NCI-H1436 (cell line): ENCODE results near the gene CREG2.

Experiments
- DNase-seq: peaks from one replicate; lab custom pipeline; 2025; lab: John Stamatoyannopoulos, UW

CREG2 gene

DNA sequence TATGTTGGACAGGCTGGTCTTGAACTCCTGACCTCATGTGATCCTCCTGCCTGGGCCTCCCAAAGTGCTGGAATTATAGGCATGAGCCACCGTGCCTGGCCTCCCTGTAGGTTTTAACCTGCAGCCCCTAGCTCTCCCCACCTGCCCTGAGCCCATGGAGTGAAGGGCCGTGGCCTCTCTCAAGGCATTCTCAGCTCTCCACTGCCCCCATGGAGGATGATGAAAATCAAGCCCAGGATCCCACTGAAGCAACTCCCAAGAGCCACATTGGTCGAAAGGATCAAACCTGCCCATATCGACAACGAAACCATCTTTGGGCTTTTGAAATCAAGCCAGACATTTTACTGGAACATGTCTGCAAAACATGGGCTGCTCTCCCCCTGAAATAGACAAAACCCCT is 22.4 kb upstream of the CREG2 start:
- DNase-seq = no peak

- no peak for DNase-seq
Measured at GRCh38 chr2:101408925-101409324, 21.6 kb upstream of the CREG2 start.

DNA sequence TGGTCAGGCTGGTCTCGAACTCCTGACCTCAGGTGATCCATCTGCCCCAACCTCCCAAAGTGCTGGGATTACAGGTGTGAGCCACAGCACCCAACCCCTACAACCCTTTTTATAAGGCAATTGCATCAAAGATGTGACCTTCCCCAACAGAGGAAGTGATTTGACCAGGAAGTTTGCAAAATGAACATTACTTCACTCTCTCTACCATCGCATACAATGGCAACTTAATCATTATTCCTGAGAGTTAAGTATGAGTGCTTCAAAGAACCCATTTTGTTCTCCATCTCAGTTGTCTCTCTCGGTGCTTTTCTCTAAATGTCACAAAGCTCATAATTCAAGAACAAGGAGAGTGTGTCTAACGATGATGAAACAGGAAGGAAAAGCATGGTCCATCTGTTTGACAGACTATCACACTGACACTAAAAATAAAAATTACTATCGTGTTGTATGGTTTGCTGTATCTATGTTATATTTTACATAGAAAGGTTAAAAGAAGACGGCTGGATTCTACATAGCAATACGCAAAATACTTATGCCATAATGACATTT is 18.1 kb upstream of the CREG2 start:
- DNase-seq = no peak

DNA sequence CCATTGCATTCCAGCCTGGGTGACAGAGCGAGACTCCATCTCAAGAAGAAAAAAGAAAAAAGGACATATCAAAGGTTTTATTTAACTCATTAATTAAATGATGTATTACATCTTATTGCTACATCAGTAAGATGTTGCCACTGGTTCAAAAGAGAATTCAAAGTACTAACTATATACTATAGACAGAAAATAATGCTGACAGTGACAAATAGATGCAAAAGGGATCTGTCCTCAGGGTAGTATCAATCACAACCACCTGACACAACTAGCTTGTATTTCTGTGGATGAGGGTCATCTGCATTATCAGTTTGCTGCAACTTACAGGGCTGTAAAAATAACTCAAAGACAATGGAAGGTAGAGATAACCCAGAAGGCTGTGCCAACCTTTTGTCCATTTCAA is 16.4 kb upstream of the CREG2 start:
- no peak for DNase-seq

GRCh38 chr2:101402630-101403029 is 15.3 kb upstream of the CREG2 start:
- no peak for DNase-seq

DNA sequence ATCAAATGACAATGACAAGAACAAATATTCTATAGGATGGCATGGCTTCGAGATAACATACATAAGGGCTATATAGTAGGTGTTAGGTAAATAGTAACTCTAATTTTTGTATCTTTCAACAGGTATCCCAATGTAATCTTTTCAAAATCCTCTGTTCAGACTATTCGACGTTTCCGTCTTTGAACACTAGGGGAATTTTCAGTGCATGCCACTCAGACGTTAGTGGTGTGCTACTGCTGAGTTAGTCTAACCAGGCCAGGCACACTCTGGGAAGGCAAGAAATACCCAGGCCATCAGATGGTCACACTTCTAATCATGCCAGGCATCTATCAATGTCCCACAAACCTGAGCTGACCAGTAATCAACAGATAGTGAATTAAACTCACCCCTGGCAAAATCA is 14.6 kb upstream of the CREG2 start:
- DNase-seq = no peak

GRCh38 chr2:101401326-101401665 is 14.0 kb upstream of the CREG2 start:
- no peak for DNase-seq

GRCh38 chr2:101400506-101401325 is 13.4 kb upstream of the CREG2 start:
- no peak for DNase-seq

GRCh38 chr2:101400048-101400447 is 12.7 kb upstream of the CREG2 start:
- DNase-seq = no peak

- DNase-seq = no peak
Measured at GRCh38 chr2:101399021-101399799, 11.9 kb upstream of the CREG2 start.

DNA sequence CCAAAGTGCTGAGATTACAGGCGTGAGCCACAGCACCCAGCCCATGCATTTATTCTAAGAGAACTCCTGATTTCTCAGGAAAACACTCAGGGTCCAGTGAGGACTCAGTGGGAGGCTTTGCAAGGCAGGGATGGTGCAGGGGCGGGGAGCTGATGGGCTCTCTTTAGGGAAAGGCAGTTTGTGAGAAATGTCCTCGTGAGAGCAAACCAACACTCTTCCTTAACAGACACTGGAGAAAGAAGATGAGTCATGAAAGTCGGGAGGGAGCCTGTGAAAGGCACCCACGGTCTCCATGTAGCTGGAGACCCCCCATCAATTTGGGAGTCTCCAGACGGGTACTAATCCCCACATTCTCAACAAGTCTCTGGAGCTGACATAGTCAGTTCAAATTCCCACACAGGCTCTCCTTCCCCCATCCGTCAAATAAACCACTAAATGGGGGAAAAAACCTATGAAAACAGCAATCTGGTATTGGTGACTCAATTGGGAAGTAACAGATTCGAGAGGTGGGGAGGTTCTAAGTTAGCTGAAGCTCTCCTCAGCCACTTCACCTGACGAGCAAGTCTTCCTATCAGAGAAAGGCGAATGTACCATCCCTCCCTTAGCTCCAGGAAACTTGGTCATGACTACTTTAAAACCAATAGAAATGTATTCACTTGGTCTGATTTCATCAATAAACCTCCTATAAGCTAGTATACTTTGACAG is 11.0 kb upstream of the CREG2 start:
- no peak for DNase-seq

GRCh38 chr2:101396316-101396717 is 9.0 kb upstream of the CREG2 start:
- no peak for DNase-seq

GRCh38 chr2:101395545-101396315 is 8.4 kb upstream of the CREG2 start:
- DNase-seq = no peak

GRCh38 chr2:101388232-101388631 is 929 bp upstream of the CREG2 start:
- DNase-seq = no peak

DNA sequence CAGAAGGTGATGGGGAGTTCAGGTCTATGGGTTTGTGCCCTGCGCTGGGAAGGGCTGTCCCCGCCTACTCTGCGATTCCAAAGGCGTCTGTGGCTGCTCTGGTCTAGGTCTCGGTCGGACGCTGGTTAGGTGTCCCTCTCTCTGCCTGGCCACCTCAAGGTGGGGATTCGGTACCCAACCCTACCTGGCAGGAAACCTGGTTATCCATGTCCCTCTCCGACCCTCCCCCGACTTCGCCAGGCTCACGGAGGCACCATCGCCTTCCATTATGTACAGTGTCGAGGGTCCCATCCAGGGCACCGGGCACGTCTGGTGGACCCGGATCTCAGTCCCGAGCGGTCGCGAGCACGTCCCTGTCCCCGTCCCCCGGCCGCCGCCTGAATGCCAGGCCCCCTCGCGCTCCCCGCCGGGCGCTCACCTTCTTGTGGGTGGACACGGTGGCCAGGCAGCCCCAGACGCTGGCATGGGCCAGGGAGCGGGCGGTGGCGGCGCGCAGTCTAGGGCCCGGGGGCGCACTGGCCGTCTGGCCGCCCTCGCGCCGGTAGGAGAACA is 628 bp downstream of the CREG2 start:
- no peak for DNase-seq

DNA sequence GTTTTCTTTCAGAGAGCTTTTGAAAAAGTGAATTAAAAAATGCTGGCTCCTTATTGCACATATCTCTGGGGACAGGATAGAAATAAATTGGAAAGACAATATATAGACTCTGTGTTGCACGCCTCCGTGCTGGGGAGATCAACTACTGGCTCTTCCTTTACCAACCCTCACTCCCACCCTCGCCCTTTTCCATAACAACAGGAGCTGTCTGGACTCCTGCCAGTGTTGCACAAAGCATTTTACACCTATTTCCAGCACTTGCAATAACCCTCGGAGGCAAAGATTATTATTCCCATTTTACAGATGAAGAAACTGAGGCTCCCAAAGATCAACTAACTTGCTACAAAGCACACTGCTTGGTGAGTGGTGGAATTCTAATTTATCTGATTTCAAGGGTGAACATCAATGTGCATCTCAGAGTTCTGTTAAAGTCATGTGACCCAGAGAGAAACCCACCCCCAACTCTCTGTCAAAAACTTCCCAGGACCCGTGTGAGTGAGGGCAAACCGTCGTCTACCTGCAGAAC is 4.2 kb downstream of the CREG2 start:
- DNase-seq = no peak

DNA sequence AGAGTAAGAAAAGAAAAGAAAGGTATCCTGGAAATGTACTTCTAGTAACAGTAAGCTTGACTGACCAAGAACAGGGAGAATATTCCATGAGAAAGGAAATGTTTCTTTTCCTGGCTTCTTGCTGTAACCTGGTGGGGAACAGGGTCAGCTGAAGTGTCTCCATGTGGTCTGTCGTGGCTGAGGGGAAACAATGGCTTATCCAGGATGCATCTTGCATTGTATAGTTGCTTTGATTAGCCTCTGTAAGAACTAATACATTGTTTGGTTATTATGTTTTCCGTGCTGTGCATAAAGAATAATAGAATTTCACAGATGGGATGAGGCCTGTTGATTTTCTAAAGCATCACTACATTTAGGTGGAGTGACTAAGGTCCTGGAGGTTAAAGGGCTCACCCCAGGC is 4.9 kb downstream of the CREG2 start:
- DNase-seq = no peak

- DNase-seq = no peak
Measured at GRCh38 chr2:101380376-101380775, 6.9 kb downstream of the CREG2 start.

- DNase-seq = no peak
Measured at GRCh38 chr2:101379091-101379490, 8.2 kb downstream of the CREG2 start.

DNA sequence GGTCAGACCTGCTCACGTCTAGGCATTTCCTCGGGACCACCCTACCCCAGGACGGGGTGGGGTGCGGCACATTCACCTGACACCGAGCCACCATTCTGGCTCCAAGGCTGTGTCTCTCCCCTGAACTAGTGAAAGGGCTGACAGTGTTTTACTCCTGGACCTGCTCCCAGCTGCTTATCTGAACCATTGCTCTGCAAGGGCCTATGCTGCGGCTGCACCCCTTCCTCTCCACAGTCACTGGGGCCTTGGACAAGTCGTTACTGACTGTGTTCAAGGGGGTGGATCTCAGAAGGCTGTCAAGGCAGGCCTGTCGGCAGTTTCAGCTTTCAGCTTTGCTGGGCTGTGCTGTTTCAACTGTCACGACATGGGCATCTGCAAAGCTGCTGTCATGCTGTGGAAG is 11.7 kb downstream of the CREG2 start:
- no peak for DNase-seq

GRCh38 chr2:101374821-101375561 is 12.3 kb downstream of the CREG2 start:
- no peak for DNase-seq
